K562 (cell line): ENCODE data around the gene TDRD3. TPM values are rescaled to one million over a fixed set of nuclear protein-coding genes. Genes with fewer than 3 reads are reported as not detected.

Experiments used
- polyA plus RNA-seq, 8 experiments: library from polyadenylated mRNA; depleted of rRNA in 4 of 8; stranded (reverse) in 5 of 8; unstranded in 3 of 8; fragments of >200 nt; fragmentation: Nextera tagmentation in 2 of 8; fragmentation: Illumina TruSeq in 1 of 8; extraction: Ambion mirVana in 2 of 8; extraction: Trizol in 1 of 8; gene quantifications; 2 replicates each; pipeline versions ENCODE4 v1.2.1 to v1.2.3, GENCODE V29; 2011 to 2014; ENCODE audit warnings: inconsistent platforms in 1 of 8, missing spikeins in 1 of 8
- small RNA-seq: library from RNA; depleted of rRNA; stranded (forward); fragments of <200 nt; gene quantifications from one replicate; pipeline ENCODE3, GENCODE V24; 2014
- total RNA-seq, 7 experiments: library from RNA; depleted of rRNA in 6 of 7; stranded (reverse); fragments of >200 nt in 6 of 7; fragmentation: Illumina TruSeq in 2 of 7; extraction: Trizol in 2 of 7; gene quantifications; 2 replicates each; pipeline versions ENCODE4 v1.2.1 to v1.2.3, GENCODE V29; 2011 to 2021; ENCODE audit warnings: low replicate concordance in 1 of 7

The TDRD3 gene
- total and polyA plus RNA-seq, 9 of the 15 experiments (the other 6 are each of a cell fraction or from before 2014, with no cell fraction given), result 3.6 to 16.4 (median 9.5) TPM

Small RNA genes within 50 kb of the gene (small RNA-seq; reads per million reads assigned to genes)
- not detected for gene RNA5SP31

Other genes starting within 250 kb of the TDRD3 start
- gene DIAPH3, start 233.3 kb upstream of the TDRD3 start, total RNA-seq (2014; rRNA removed), result 9.3 and 10.4 TPM in 2 replicates
- 18.2 and 21.4 TPM in 2 replicates for gene DIAPH3, start 233.3 kb upstream of the TDRD3 start, total RNA-seq (2014; rRNA removed; fragmentation: Illumina TruSeq; extraction: Trizol)
- gene DIAPH3, start 233.3 kb upstream of the TDRD3 start, total RNA-seq (2015; rRNA removed; fragmentation: Illumina TruSeq; extraction: Trizol), result 14.3 and 14.7 TPM in 2 replicates
- 17.1 and 18.7 TPM in 2 replicates for gene DIAPH3, start 233.3 kb upstream of the TDRD3 start, total RNA-seq (2021)
- gene DIAPH3, start 233.3 kb upstream of the TDRD3 start, polyA plus RNA-seq (2011; rRNA removed), result 12.3 and 16.0 TPM in 2 replicates
- 14.9 and 17.2 TPM in 2 replicates for gene DIAPH3, start 233.3 kb upstream of the TDRD3 start, polyA plus RNA-seq (2014; fragmentation: Illumina TruSeq; extraction: Trizol)
- 10 to 100 TPM in 1 of 2 experiments, 1 to 10 TPM in 1; 10.0 to 10.6 TPM for gene DIAPH3, start 233.3 kb upstream of the TDRD3 start, polyA plus RNA-seq (2014; fragmentation: Nextera tagmentation; extraction: Ambion mirVana)
- 8.4 and 9.0 TPM in 2 replicates for gene DIAPH3, start 233.3 kb upstream of the TDRD3 start, polyA plus RNA-seq (2014; rRNA removed)